HG03025 (cell line): Measurements from ENCODE around the gene USP49.

Experiments
- ATAC-seq: cut with Tn5 transposase; IDR thresholded peaks from one replicate; pipeline ENCODE4 v1.9.1; 2021; ENCODE audit warnings: mild to moderate bottlenecking, moderate library complexity; ENCODE audit not compliant: unreplicated experiment, low FRiP score

Gene USP49

DNA sequence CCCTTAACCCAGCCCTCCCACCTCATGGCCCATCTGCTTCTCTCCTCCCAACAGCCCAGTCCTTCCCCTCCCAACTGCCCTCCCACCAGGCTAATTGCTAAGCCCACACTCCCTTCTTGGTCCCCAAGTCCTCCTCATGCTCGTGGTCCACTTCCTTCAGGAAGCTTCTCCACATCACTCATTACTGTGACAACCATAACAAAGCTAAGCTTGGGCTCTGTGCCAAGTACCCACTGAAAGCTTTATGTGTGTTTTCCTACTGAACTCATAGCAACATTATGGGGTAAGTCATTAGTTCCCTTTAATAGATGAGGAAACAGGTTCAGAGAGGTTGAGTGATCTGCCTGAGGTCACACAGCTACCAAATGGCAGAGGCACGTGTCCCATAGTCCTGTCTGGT lies 131.7 kb downstream of the USP49 start:
- ATAC-seq, result no peak

GRCh38 chr6:41759905-41760579 lies 135.1 kb downstream of the USP49 start:
- no peak for ATAC-seq

GRCh38 chr6:41759106-41759904 lies 135.9 kb downstream of the USP49 start:
- ATAC-seq, result no peak

DNA sequence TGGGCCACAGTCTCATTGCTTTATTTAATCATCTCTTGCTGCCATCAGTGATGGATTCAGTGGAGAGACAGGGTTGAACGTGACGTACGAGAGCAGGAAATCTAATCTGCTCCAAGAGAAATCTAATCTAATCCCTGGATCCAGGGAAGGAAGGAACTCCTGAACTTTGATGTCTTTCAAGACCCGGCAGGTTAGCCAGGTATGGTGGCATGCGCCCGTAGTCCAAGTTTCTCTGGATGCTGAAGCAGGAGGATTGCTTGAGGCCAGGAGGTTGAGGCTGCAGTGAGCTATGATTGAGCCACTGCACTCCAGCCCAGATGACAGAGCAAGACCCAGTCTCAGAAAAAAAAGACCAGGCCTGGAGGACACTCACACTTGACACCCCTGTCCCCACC lies 136.5 kb downstream of the USP49 start:
- ATAC-seq, result no peak

DNA sequence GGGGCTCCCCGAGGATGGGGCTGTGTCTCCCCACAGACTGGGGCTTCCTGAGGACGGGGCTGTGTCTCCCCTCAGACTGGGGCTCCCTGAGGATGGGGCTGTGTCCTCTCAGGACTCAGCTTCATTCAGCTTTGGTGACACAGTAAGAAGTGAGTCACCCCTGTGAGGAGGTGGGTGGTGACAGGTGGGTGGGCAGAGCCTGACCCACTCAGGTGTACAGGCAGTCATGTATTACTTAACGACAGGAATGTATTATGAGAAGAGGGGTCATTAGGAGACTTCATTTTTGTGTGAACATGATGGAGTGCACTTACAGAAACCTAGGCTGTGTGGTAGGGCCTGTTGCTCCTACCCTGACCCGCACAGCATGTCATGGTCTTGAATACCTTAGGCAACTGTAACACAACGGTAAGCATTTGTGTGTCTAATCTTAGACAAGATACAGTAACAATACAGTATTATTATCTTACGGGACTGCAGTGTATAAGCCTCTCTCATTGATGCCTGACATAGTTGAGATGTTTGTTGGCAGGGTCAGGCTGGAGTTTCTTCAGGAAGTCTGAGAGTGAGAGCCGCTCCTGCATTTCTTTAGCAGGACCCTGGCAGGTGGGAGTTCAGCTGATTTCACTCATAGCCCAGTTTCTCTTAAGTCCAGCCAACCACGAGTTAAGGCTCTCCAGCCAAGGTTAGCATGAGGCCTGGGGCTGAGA lies 137.1 kb downstream of the USP49 start:
- ATAC-seq, result no peak

- no peak for ATAC-seq
These were observed 137.9 kb downstream of the USP49 start for GRCh38 chr6:41757271-41757670.

GRCh38 chr6:41756354-41756753 lies 138.8 kb downstream of the USP49 start:
- no peak for ATAC-seq

DNA sequence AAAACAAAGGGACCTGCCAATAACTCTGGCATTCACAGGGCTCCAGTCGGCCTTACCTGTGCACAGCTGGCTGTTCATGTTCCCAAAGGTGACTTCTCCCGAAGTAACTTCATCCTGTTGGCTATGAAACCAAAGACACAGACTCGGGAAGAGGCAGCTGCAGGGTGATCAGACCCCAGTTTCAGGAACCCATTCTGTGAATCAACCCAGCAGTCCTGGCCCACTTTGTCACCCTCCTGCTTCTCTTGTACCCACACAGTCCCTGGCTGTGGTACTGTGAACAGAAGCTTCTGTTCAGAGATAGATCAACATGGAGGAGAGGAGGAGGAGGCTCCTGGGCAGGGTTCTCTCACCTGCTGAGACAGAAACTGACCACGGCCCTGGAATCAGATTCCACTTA lies 139.3 kb downstream of the USP49 start:
- no peak for ATAC-seq

- ATAC-seq, result no peak
These were observed 144.8 kb downstream of the USP49 start for GRCh38 chr6:41750374-41750773.

DNA sequence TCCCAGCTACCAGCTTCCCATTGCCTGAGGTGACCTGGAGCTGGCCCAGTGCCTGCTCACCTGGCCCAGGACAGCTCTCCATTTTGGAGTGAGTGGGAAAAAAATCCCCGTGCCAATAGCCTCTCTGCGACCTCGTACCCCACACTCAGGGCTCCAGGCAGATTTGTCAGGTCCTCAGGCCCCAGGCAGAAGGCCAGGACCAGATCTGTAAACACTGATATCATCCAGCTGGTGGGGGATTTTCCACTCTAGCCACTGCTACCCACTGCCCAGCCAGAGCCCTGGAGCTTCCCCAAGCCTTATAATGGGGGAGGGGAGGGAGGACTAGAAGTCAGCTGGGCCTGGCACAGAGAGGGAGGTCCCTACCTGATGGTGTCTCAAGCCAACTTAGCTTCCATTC lies 146.6 kb downstream of the USP49 start:
- no peak for ATAC-seq

DNA sequence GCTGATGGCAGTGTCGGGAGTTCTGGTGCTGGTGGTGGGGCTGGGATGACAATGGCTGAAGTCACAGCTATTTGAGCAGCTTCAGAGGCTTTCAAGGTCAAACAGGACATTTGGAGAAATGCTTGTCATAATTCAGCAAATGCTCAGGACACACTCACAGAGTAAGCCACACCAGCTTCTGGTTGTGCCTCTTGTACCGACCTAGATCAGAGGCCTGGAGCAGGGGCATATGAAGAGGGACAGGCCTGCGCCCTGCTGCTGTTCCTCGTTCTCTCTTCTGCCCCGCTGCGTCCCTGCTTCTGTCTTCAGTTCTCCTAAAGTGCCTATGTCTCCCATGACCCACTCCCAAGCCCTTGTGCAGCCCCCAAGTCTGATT lies 147.1 kb downstream of the USP49 start:
- no peak for ATAC-seq

DNA sequence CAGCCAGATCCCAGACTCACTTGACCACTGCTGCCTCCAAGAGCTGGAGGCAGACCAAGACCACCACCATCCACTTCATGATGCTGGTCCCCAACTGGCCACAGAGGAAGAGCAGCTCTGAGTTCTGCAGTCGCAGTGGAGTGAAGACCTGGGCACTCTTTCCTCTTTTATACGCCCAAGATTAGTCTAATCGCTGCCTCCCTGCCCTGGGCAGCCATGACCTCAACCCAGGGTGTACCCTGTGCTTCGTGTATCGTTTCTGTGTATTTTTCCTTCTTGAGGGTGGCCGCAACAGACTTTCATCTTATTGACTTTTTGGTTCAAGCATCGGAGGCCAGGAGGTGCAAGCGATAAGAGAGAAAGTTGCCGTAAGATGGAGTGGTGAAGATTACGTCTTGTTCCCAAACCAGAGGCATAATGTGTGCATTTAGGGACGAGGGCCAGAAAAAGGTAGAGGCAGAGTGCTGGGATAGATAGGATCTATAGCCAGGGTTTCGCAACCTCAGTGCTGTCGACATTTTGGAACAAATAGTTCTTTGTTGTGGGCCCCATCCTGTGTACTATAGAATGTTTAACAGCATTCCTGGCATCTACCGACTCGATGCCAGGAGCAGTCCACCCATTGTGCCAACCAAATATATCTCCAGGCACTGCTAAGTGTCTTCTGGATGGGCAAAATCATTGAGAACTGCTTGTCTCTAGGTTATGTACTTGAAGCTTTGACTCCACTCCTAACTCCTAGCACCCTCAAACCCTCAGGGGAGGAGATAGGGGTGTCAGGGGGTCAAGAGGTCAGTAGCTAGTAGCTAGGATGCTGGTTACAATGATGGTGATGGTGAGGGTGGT lies 147.7 kb downstream of the USP49 start, which contains the start of gene PGC:
Gene PGC, minus strand, starts transcription at position 142 of the 846 bp plus-strand sequence. Its CDS starts 63 bp downstream, at position 79.
- ATAC-seq, result no peak

- ATAC-seq, result no peak
These were observed 149.1 kb downstream of the USP49 start for GRCh38 chr6:41746107-41746506.

GRCh38 chr6:41744236-41744787 lies 150.9 kb downstream of the USP49 start:
- no peak for ATAC-seq

DNA sequence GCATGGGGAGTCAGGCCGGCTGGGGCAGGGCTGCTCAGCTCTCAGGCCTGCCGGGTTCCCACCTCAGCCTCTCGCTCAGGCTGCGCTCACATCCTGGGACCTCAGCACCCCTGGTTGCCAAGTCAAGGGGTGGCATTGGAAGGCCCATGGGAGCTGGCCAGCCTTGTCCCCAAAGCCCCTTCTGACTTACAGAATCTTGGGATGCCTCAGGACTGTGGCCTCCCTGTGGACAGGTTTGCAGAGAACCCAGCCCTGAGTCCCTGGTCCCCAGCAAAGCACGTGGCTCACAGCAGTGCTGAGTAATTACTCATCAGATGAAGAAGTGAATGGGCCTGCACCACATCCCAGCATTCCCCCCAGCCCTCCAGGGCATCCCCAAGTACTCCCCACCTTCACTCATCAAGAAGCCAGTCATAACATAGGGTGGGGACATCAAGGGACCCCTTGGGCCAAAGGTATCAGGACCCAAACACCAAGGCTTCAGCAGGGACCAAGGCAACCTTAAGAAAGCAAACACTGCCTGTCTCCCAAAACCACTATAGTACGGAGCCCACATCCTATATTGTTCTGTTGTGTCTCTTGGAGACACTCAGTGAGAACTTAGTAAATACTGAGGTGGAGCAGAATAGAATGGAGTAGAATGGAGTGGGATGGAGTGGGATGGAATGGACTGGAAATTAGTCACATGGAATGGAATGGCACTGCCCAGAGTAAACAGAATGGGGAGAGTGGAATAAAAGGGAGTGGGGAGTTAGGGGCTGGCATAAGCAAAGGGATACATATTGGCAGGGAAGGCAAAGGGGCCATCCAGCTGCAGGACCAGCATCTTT lies 151.6 kb downstream of the USP49 start:
- no peak for ATAC-seq

DNA sequence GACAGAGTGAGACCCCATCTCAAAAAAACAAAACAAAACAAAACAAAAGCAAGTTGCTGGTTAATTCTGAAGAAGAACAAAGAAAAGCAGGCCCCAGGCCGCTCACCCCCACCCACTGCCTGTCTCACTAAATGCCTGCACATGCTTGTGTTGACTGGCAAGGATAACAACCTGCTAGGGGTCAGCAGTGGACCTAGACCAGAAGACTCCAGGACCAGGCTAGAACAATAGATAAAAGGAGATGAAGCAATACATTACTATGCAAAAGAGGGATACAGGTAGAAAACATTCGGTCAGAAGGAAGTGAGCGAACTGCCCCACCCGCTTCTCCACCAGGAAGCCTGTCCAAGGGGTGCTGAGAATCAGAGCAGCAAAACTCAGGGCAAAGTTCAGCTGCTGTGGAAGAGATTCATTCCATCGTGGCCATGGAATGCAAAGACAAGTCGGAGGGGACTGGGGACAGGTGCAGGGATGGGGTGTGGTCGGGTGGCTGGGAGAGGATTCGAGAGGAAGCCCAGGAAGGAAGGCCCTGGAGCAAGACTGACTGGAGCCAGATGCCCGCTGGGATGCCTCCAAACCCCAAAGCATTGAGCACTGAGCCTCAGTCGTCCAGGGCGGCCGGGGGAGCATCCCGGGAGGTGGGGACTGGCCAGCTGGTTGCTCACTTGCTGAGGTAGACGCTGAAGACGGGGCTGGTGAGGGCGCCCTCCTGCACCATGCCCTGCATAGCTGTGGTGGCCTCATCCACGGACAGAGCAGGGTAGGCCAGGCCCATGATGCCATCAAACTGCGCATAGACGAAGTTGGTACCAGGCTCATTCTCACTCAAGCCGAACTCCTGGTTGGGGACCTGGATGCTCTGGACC lies 153.3 kb downstream of the USP49 start:
- no peak for ATAC-seq

DNA sequence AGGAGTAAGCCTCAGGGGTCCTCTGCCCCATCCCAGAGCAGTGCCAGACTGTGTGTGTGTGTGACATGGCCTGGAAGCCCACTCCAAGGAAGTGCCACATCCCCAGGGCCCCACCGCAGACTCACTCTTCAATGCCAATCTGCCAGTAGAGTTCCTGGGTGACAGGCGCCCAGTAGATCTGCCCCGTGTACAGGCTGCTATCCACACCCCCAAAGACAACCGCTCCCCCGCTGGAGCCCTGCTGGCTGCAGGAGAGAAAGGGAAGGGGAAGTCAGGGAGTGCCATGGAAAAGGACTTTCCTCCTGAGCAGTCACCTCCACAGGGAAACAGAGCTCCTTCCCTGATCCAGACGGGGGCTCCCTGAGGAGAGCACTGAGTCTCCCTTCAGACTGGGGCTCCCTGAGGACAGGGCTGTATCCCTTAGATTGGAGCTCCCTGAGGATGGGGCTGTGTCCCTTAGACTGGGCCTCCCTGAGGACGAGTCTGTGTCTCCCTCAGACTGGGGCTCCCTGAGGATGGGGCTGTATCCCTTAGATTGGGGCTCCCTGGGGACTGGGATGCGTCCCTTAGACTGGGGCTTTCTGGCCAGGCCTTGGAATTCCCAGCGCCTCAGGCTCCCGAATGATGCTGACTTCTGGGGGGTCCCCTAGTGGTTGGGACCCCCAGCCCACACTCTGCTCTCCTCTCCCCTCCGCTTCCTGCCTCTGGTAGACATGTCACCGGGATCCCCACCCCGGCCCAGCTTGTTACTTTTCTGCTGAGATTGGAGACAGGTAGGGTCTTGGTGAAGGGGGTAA lies 154.6 kb downstream of the USP49 start:
- no peak for ATAC-seq
